ENCODE measurements around the gene BCL11A.

The BCL11A gene

GRCh38 chr2:60500861-60501260 is 52.6 kb downstream of the BCL11A start:
- no peak for DNase-seq

GRCh38 chr2:60499651-60500265 is 53.7 kb downstream of the BCL11A start:
- DNase-seq: no peak

- DNase-seq: no peak
These were observed 54.5 kb downstream of the BCL11A start for GRCh38 chr2:60498816-60499429.

GRCh38 chr2:60498127-60498815 is 55.2 kb downstream of the BCL11A start:
- DNase-seq: no peak

- no peak for DNase-seq
These were observed 56.0 kb downstream of the BCL11A start for GRCh38 chr2:60497500-60497899.

- DNase-seq: no peak
These were observed 56.5 kb downstream of the BCL11A start for GRCh38 chr2:60496956-60497355.

GRCh38 chr2:60496475-60496874 is 57.0 kb downstream of the BCL11A start:
- DNase-seq: no peak

GRCh38 chr2:60495041-60495625 is 58.3 kb downstream of the BCL11A start:
- no peak for DNase-seq

GRCh38 chr2:60493804-60494387 is 59.6 kb downstream of the BCL11A start:
- no peak for DNase-seq

- no peak for DNase-seq
These were observed 60.9 kb downstream of the BCL11A start for GRCh38 chr2:60492548-60492947.

GRCh38 chr2:60490848-60491247 is 62.6 kb downstream of the BCL11A start:
- DNase-seq: no peak

- no peak for DNase-seq
These were observed 63.0 kb downstream of the BCL11A start for GRCh38 chr2:60490441-60490840.

GRCh38 chr2:60489289-60489688 is 64.2 kb downstream of the BCL11A start:
- no peak for DNase-seq

- no peak for DNase-seq
These were observed 65.2 kb downstream of the BCL11A start for GRCh38 chr2:60488291-60488690.

GRCh38 chr2:60487174-60487573 is 66.3 kb downstream of the BCL11A start:
- DNase-seq: no peak

- DNase-seq: no peak
These were observed 66.9 kb downstream of the BCL11A start for GRCh38 chr2:60486551-60486950.

GRCh38 chr2:60486067-60486466 is 67.4 kb downstream of the BCL11A start:
- no peak for DNase-seq

- no peak for DNase-seq
These were observed 67.9 kb downstream of the BCL11A start for GRCh38 chr2:60485550-60485949.

- no peak for DNase-seq
These were observed 68.4 kb downstream of the BCL11A start for GRCh38 chr2:60485055-60485454.

GRCh38 chr2:60484133-60484645 is 69.3 kb downstream of the BCL11A start:
- DNase-seq: no peak

GRCh38 chr2:60483401-60483800 is 70.1 kb downstream of the BCL11A start:
- DNase-seq: no peak

GRCh38 chr2:60482222-60482621 is 71.2 kb downstream of the BCL11A start:
- DNase-seq: no peak

- no peak for DNase-seq
These were observed 72.2 kb downstream of the BCL11A start for GRCh38 chr2:60481257-60481656.
